Stimulated activated CD8-positive, alpha-beta memory T cell treated with anti-CD3 and anti-CD28 coated beads, Interleukin-4, amount 100 ng/mL, for 1 hour (primary cell): ENCODE results near the gene MYO5B.
"Not testable (repeated sequence)": the region's sequence is repeated elsewhere in the genome, so short reads cannot be mapped to it uniquely, and the experiment has no call there.

ENCODE experiments used
- DNase-seq, 2 donors: peaks; one replicate each; pipeline ENCODE4 v3.0.0-alpha.2; 2020; ENCODE audit warnings: low read depth in 2 of 2, low spot score in 1 of 2

Gene MYO5B

DNA sequence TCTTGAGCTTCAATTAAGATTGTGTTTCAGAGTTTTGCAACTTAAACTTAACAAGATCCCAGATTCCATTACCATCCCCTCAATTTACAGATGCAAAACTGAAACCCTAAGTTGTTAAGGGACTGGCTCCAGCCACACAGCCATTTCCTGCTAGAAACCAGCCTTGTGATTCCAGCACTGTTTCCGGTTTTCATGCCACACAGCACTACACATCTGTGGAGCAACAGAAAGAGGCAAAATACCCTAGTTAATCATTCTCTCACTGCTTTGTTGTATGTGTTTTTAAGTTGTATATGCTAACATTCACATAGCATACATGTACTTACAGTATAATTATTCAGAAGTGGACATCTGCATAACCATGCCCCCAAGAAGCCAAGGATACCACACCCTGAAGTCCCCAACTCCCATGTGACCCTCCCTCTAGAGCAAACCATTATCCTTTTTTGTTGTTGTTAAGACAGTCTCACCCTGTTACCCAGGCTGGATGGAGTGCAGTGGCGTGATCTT lies 87.4 kb downstream of the MYO5B start:
- DNase-seq: no peak

GRCh38 chr18:50105027-50105426 lies 89.9 kb downstream of the MYO5B start:
- no peak for DNase-seq

- no peak for DNase-seq
Observed at GRCh38 chr18:50104421-50104820, 90.5 kb downstream of the MYO5B start.

DNA sequence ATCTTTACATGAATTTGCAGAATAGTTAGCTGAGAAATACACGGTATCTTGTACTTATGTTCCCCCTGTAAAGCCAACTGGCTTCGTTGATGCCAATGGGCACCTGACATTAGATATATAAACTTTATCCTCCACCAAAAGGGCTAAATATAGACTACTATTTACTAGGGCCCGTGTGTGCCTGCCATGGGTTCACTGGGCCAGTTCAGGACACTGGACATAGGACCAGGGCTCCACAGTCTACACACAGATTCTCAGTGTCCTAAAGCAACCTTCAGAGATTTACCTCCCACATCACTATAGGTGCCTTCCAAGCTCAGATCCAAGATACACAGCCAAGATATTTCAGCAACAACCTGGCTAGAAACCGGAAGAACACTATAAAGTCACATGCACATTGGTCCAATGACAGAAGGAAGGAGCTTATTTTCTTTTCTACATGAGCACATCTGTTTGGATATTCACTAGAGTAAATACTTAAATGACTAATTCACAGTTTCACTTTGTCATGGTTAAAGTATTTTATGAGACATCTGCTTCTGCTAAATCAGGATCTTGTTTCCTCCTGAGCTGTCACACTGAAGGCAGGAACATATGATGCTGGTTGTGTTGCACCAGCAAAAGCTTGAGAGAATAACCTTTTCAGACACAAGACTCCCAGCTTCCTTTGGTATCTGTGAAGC lies 95.1 kb downstream of the MYO5B start:
- no peak for DNase-seq

GRCh38 chr18:50097702-50098101 lies 97.2 kb downstream of the MYO5B start:
- DNase-seq: no peak

GRCh38 chr18:50096766-50097435 lies 98.0 kb downstream of the MYO5B start:
- DNase-seq: no peak

- DNase-seq: not testable (repeated sequence)
Observed at GRCh38 chr18:50094786-50095185, 100.2 kb downstream of the MYO5B start.

GRCh38 chr18:50094221-50094773 lies 100.7 kb downstream of the MYO5B start:
- no peak for DNase-seq

DNA sequence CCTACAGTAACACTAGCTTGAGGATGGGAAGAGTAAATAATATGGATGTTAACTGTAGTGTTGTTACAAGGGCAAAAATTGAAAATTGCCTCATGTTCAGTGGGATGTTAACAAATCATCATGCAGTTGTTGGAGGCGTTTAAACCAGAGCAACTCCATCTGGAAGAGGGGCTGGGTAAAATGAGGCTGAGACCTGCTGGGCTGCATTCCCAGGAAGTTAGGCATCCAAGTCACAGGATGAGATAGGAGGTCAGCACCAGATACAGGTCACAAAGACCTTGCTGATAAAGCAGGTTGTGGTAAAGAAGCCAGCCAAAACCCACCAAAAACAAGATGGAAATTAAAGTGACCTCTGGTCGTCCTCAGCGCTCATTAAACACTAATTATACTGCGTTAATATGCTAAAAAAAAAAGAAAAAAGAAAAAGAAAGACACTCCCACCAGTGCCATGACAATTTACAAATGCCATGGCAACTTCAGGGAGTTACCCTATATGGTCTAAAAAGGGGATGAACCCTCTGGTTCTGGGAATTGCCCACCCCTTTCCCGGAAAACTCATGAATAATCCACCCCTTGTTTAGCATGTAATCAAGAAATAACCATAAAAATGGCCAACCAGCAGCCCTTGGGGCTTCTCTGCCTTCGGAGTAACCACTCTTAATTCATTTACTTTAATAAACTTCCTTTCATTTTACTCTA lies 101.4 kb downstream of the MYO5B start:
- DNase-seq: no peak

DNA sequence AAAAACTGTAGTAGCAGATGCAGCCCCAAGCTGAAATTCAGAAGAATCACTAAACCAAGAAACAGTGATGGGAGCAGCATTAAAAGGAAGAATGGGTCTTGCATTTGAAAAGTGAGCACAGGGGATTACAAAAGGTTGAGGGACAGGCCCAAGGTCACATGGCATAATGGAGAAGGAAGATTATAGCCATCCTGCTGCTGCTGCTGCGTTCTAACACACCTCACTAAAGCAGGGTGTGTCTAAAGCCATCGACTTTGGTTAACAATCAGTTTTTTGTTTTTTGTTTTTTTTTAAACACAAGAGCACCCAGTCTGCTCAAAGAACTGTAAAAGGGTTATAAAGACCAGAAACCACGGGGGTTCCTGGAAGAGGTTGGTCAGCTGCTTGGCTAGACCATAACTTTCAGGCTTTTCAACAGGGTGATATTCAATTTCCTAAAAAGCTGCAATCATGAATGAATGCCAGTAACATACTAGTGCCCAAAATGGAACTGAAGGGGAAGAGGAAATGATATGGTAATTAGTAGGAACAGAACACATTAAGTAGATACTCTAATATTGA lies 102.6 kb downstream of the MYO5B start:
- DNase-seq: no peak

GRCh38 chr18:50091509-50092244 lies 103.3 kb downstream of the MYO5B start:
- DNase-seq: no peak

GRCh38 chr18:50090370-50091312 lies 104.3 kb downstream of the MYO5B start:
- DNase-seq: no peak

DNA sequence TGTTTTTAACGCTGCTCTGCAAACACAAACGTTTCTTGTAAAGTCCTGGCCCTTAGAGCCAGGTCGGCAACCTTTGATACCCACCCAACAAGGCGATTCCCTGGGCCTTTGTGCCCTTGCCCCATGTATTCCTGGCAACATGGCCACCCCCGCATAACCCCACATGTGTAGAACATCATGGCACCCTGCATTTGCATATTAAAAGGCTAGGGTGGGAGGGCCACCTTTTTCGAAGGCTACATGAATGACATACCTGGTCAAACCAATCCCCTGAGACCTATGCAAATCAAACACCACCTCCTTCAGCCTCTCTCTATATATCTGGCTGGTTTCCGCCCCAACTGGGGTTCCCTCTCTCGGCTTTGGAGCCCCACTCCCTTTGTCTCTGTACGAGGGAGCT lies 105.2 kb downstream of the MYO5B start:
- DNase-seq: no peak

- no peak for DNase-seq
Observed at GRCh38 chr18:50083708-50084107, 111.2 kb downstream of the MYO5B start.

GRCh38 chr18:50080932-50081560 lies 113.9 kb downstream of the MYO5B start:
- no peak for DNase-seq

DNA sequence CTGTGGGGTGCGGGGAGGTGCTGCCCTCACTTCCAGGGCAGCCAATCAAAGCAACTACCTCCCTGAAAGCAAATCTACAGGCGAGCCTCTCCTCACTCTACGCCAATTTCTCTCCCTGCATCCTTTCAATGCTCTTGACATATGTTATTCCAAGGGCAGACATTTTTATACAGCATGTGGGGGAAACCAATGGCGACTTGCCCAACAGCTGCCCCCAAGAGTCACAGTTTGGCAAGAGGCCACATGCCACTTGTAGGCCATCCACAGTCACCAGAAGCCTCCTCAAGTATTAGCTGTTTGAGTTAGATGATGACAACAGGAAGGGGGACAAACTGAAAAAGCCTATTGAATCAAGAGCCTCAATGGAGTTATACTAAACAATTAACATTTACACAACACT lies 114.6 kb downstream of the MYO5B start:
- no peak for DNase-seq

GRCh38 chr18:50079571-50080295 lies 115.2 kb downstream of the MYO5B start:
- DNase-seq: no peak

DNA sequence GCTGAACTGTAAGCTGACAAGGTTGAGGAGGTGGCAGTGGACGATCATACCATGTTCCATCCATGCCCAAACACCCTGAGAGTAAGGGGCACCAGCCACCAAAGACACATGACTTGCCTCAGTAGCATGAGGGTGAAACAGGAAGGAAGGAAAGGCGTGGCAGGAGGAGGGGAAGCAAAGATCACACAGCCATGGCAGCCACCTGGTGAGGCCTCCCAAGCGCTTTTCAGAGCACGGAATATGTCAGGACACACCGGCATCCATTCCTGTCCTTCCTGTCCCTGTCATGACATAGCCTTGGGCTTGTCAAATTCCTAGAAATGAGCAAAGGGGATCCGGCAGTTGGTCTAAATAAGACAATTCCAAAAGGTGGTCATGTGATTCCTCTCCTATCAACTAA lies 118.7 kb downstream of the MYO5B start:
- DNase-seq: no peak

DNA sequence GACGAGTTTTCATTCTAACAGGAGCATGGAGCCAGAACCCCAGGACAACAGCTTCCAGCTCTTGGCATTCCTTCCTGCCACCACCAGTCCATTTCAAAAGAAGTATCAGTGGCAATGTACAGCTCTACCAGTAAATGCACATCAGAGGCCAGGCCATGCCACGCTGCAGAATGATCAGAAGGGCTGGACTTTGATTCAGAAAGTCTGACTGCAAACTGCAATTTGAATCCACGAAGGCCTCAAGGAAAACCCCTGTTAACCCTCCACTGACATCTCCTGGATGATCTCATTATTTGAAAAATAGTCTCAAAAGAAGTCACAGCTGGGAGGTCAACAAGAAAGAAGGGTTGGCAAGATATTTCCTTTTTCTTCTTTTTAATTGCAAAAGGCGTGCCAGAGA lies 119.2 kb downstream of the MYO5B start:
- no peak for DNase-seq
